IPS DF 6.9 (cell line): ENCODE measurements around the gene ZBTB16.

Experiments
- DNase-seq: peaks from one replicate; pipeline ENCODE4 v3.0.0-alpha.2; 2013; ENCODE audit warnings: low read depth, low spot score
- H3K27ac ChIP-seq: one replicate; pipeline ENCODE4 v1.5.1; 2013; ENCODE audit warnings: low read length, control low read depth
- H3K27me3 ChIP-seq: 2 replicates; pipeline ENCODE4 v1.6.1; 2013; ENCODE audit warnings: mild to moderate bottlenecking, low read length; ENCODE audit not compliant: control insufficient read depth, insufficient read depth
- H3K36me3 ChIP-seq: 2 replicates; pipeline ENCODE4 v1.6.1; 2013; ENCODE audit warnings: low read length; ENCODE audit not compliant: control insufficient read depth, insufficient read depth
- H3K4me1 ChIP-seq: 2 replicates; pipeline ENCODE4 v1.6.1; 2013; ENCODE audit warnings: low read length; ENCODE audit not compliant: control insufficient read depth, insufficient read depth
- H3K4me3 ChIP-seq: 2 replicates; pipeline ENCODE4 v1.5.1; 2013; ENCODE audit warnings: mild to moderate bottlenecking, low read length
- H3K9me3 ChIP-seq: 2 replicates; pipeline ENCODE4 v1.6.1; 2013; ENCODE audit warnings: low read length, inconsistent platforms; ENCODE audit not compliant: control insufficient read depth, insufficient read depth
- WGBS: extraction: QIAGEN DNeasy Blood & Tissue Kit; methylation state at CpG from one replicate; pipeline ENCODE4 v1.1.7; 2013; ENCODE audit warnings: mixed read lengths, missing lambda C conversion rate; ENCODE audit not compliant: insufficient read length, insufficient coverage; 5-methylcytosine and 5-hydroxymethylcytosine counted together

ZBTB16 gene

DNA sequence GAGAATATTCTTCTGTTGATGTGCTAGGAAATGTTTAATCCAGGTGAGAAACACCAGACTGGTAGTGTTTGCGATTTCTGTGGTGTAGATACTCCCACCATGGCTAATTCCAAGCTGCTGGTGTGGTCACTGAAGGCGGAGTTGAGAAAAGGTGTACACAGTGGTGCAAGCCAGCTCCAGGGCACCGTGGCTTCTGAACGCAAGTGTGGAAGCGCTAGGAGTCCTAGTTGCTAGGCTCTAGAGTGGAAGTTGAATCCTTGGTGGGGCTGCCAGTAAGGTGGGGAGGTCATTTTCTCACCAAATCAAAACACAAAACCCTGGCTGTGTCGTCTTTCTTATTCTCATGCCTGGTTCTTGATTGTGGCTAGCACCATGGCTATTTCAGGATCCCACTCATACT is 61.6 kb downstream of the ZBTB16 start:
- H3K27ac ChIP-seq: no peak overlapping the region
- no peaks in the 10 kb centered on the region for H3K27me3 ChIP-seq

DNA sequence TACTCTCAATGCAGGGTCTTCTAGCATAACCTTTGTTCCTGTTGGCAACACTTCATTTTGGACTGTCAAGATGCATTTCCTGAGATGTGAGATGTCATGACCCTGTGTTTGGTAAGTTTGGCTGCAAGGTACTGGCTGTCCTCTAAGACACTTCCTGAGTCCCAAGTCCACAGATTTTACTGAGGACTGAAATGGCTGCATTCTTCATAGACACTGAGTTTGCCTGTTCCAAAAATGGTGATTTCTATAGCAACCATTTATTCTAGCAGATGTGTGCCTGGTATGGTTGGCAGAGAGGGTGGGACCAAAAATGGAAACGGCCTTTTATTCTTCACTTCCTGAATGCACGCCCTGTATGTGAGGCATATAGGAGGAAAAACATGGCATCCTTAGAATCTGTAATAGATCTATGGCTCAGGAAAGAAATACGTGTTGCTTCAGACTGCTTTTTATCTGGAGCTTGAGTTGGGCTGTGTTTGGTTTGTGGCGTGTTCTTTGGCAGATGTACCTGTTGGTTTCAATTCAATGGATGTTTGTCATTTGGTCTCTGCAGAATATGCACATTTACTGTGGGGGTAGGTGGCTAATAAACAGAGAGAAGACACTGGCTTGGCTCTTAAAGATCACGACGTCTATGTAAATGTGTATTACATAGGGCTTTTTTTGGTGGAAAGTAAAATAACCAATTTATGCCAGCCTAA is 62.4 kb downstream of the ZBTB16 start:
- no peak overlapping the region for H3K4me3 ChIP-seq
- no CpG with 5 or more reads among the region's 6 CpGs for WGBS
- no peak overlapping the region for H3K27ac ChIP-seq
- no peaks in the 10 kb centered on the region for H3K9me3 ChIP-seq
- no peaks in the 10 kb centered on the region for H3K4me1 ChIP-seq
- DNase-seq: no peak
- H3K36me3 ChIP-seq: no peaks in the 10 kb centered on the region
- H3K27me3 ChIP-seq: no peaks in the 10 kb centered on the region

More for the DNA sequence above, 61.6 kb downstream of the ZBTB16 start:
- H3K4me1 ChIP-seq: no peaks in the 10 kb centered on the region
- H3K4me3 ChIP-seq: no peak overlapping the region
- no peaks in the 10 kb centered on the region for H3K9me3 ChIP-seq
- no peak for DNase-seq
- no peaks in the 10 kb centered on the region for H3K36me3 ChIP-seq
- WGBS: no CpG with 5 or more reads among the region's 6 CpGs

DNA sequence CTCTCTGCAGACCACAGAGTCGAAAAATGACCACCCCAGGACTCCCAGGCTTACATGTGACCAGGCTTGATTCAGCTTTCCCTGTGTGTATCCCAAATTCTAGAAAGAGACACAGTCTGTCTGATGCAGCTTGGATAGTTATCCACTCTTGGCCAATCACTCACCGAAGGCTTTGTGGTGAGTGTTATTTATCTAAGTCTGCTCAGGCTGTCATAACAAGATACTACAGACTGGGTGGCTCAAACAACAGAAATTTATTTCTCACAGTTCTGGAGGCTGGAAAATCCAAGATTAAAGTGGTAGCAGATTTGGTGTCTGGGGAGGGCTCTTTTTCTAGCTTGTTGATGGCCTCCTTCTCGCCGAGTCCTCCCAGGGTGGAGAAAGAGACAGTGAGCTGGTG is 63.2 kb downstream of the ZBTB16 start:
- no peaks in the 10 kb centered on the region for H3K27me3 ChIP-seq
- H3K9me3 ChIP-seq: no peaks in the 10 kb centered on the region
- H3K4me1 ChIP-seq: no peaks in the 10 kb centered on the region
- H3K27ac ChIP-seq: no peak overlapping the region
- H3K36me3 ChIP-seq: no peaks in the 10 kb centered on the region
- H3K4me3 ChIP-seq: no peak overlapping the region
- no CpG with 5 or more reads among the region's 4 CpGs for WGBS
- no peak for DNase-seq

DNA sequence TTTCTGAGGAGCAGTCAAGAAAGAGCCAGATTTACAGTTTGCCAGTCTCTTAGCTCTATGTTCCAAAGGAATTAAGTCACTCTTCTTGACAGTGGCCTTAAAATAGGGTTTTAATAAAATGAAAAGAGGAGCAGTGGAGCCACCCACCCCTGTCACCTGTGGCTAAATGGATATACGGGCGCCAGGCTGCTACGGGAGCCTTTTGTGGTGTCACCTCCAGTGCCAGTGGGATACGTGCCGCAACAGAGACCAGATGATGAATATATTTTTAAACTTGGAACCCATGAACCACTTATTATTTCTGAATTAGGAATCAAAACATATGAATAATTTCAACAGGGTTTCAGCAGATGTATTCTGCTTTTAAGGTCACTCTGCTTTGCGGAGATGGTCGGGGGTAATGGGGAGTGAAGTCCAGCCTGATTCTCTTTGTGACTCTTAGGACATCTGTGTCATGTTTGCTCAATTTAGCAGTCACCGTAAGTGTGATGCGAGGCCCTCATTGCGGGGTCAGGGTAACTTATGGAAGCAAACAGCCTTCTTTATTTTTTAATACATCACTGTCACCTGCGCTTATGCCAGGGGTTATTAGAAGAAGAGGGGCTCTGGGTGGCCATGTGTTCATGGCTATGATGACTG is 64.3 kb downstream of the ZBTB16 start:
- no CpG with 5 or more reads among the region's 11 CpGs for WGBS
- Histone ChIP-seq H3K4me3 (no peak overlapping the region), H3K27ac (no peak overlapping the region), H3K27me3 (no peaks in the 10 kb centered on the region), H3K36me3 (no peaks in the 10 kb centered on the region), H3K4me1 (no peaks in the 10 kb centered on the region), H3K9me3 (no peaks in the 10 kb centered on the region)
- no peak for DNase-seq

DNA sequence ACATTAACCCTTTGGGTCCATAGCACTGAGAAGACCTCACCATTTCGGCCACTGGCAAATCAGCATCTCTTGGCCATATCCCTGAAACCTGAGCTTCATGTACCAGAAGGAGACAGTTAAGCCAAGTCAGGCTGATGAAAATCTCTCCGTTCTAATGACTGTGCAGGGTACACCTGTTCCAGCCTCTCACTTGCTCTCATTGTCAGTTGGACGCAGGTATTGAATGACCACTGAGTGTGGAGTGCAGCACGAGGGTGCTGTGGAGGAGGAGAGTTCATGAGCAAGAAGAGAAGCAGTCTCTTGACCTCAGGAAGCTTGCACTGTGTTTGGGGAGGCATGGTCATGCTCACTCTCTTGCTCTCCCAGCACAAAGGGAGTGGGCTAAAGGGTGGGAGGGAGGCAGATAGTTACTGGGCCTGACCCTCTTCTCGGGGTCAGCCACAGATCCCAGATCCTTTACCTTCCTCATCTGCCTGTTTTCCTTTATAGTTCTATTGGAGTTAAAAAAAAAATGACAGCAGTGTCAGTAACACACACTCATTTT is 65.2 kb downstream of the ZBTB16 start:
- H3K36me3 ChIP-seq: no peaks in the 10 kb centered on the region
- no peaks in the 10 kb centered on the region for H3K4me1 ChIP-seq
- no peak overlapping the region for H3K27ac ChIP-seq
- no peaks in the 10 kb centered on the region for H3K9me3 ChIP-seq
- no peak overlapping the region for H3K4me3 ChIP-seq
- no CpG with 5 or more reads among the region's 5 CpGs for WGBS
- no peak for DNase-seq
- no peaks in the 10 kb centered on the region for H3K27me3 ChIP-seq

DNA sequence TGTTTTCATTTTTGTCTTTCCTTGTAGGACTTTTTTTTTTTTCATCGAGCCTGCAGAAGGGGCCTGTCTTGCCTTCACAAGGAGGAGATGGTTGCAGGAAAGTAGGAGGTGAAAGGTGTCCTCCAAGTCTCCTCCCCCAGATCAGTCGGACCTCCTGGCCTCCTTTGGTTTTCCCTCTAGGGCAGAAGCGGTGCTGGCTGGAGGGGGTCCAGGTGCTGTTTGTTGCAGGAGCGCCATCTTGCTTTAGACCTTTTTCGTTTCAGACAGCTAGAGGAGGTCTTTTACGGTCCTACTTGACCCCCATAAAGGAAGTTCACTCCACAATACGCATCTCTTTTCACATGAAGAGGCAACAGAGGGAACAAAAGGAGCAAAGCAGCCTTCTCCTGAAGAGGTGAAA is 66.0 kb downstream of the ZBTB16 start:
- Histone ChIP-seq H3K27me3 (no peaks in the 10 kb centered on the region), H3K4me1 (no peaks in the 10 kb centered on the region), H3K27ac (no peak overlapping the region), H3K4me3 (no peak overlapping the region), H3K9me3 (no peaks in the 10 kb centered on the region), H3K36me3 (no peaks in the 10 kb centered on the region)
- WGBS: no CpG with 5 or more reads among the region's 7 CpGs
- DNase-seq: no peak

DNA sequence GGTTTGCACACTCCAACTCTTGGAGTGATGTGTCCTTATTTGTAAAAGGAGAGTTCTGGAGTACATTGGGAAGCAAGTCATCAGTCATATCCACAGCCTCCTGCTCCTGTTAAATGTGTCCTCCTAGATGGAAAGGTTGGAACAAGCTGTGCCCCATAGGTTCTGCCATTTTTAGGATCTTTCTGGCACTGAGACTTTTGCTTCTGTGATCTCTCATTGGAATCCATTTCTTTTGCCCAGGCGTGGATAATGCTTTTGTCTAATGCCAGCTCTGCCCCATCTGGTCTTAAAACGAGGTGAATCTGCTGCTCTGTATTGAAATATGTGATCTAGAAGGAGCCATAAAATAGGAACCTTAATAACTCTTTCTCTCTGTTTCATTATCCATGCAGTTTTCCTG is 66.4 kb downstream of the ZBTB16 start:
- H3K36me3 ChIP-seq: no peaks in the 10 kb centered on the region
- H3K27me3 ChIP-seq: no peaks in the 10 kb centered on the region
- no peak overlapping the region for H3K27ac ChIP-seq
- no peak for DNase-seq
- no peaks in the 10 kb centered on the region for H3K4me1 ChIP-seq
- H3K9me3 ChIP-seq: no peaks in the 10 kb centered on the region
- H3K4me3 ChIP-seq: no peak overlapping the region
- WGBS: no CpG with 5 or more reads among the region's 2 CpGs

DNA sequence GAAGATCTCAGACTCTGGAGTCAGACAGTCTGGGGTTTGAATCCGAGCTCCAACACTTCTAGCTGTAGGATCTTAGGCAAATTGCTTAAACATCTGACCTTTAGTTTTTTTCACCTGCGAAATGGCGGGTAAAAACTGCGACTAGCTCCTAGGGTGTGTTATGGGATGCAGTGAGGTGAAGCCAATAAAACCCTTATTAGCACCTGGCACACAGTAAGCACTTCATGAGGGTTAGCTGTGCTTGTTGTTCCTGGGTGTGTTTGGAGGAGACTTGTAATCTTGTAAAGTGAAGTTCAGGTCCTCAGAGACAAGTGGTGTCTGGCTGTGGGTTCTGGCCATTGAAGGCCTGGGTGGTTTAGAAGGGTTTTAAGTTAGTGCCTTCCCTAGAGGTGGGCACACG is 68.9 kb downstream of the ZBTB16 start:
- no peaks in the 10 kb centered on the region for H3K27me3 ChIP-seq
- no CpG with 5 or more reads among the region's 5 CpGs for WGBS
- no peak overlapping the region for H3K4me3 ChIP-seq
- no peaks in the 10 kb centered on the region for H3K36me3 ChIP-seq
- no peaks in the 10 kb centered on the region for H3K9me3 ChIP-seq
- H3K4me1 ChIP-seq: no peaks in the 10 kb centered on the region
- H3K27ac ChIP-seq: no peak overlapping the region
- no peak for DNase-seq

DNA sequence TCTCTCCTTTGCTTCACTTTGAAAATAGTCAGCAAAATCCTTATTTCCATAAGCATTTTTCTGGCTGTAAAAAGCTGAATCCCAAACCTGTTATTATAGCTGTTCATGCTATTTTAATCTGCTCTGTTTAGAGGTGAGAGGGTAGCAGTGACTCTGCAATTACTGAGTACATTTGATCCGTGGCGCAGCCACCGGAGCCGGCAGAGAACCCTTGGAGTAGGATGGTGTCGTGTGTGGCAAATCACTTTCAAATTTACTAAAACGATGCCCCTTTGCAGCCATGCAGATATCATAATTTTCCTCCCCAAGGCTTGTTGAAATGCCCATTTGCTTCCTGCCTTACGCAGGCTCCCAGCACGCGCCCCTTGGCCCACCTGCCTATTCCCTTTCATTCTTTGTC is 69.6 kb downstream of the ZBTB16 start:
- H3K9me3 ChIP-seq: no peaks in the 10 kb centered on the region
- DNase-seq: no peak
- H3K4me1 ChIP-seq: no peaks in the 10 kb centered on the region
- no peak overlapping the region for H3K27ac ChIP-seq
- H3K36me3 ChIP-seq: no peaks in the 10 kb centered on the region
- WGBS: no CpG with 5 or more reads among the region's 9 CpGs
- H3K4me3 ChIP-seq: no peak overlapping the region
- no peaks in the 10 kb centered on the region for H3K27me3 ChIP-seq

DNA sequence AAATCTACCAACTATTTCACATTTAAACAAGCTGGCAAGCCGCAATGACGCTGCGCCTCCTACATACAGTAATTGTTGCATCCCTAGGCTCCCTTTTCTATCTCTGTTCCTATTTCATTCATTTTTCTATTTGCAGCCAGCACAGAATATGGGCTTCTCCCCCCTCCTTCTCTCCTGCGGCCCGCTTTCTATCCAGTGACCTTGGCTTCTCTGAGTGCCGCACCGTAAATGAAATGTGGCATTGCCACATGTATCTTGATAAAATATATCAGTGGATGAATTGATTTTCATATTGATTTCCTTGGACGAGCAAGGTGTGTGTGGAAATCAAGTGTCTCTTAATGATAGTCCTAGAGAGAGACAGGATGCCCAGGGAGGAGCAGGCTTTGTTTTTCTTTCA is 70.2 kb downstream of the ZBTB16 start:
- Histone ChIP-seq H3K4me1 (no peaks in the 10 kb centered on the region), H3K9me3 (no peaks in the 10 kb centered on the region), H3K36me3 (no peaks in the 10 kb centered on the region), H3K27ac (no peak overlapping the region), H3K4me3 (no peak overlapping the region), H3K27me3 (no peaks in the 10 kb centered on the region)
- whole genome bisulfite sequencing: no CpG with 5 or more reads among the region's 8 CpGs
- DNase-seq: no peak
